GM12865 (cell line): Measurements from ENCODE around the gene HERC3.

ENCODE experiments used
- DNase-seq: peaks from one replicate; pipeline ENCODE4 v3.0.0; 2010; ENCODE audit warnings: low read depth
- H3K4me3 ChIP-seq: 2 replicates; pipeline ENCODE4 v1.5.1; 2011; ENCODE audit warnings: mild to moderate bottlenecking, low read depth, low read length, control low read depth
- TF ChIP-seq, protein P1 (sequence below): IDR thresholded peaks from 2 replicates; pipeline ENCODE4 v1.5.1; 2011; ENCODE audit warnings: low read length, control low read depth, low read depth, inconsistent platforms; ENCODE audit not compliant: insufficient read depth; ENCODE audit errors: missing control alignments

Gene HERC3

DNA sequence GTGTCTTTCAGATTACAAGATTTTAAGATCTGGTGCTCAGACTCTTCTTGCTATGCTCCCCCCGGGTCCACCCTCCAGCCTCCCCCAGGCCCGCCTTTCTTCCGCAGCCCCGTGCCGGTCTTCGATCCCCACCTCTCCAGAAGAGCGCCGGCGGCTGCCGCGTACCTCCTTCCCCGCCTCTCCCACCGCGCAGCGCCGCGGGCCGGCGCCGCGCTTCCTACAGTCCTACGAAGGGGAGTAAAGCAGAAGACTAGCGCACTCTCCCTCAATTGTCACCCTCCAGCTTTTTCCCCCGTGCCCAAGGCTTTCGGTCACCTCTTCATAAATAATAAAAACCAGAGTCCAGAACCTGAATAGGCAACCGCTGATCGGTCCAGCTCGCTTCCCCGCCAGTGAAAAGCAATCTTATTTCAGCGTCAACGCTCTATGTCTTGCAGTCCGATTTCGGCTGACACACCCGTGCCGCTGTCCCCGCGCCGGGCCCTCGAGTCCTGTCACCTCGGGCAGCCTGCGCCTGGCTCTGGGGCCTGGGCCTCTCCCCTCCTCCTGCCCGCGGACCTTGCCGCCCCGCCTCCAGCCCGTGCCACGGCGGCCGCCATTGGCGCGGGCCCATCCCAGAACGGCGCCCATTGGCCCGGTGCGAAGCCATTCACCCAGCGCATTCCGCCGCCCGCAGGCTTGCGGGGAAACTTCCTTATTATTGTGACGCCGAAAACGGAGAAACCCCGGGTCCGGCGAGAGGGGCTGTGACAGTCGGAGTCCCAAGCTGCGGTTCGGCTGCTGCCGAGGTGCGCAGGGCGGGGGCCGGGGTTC lies at the start of gene HERC3:
Gene HERC3, plus strand, starts transcription at position 694 of the 813 bp plus-strand sequence. CDS start 13,344 bp downstream, outside the sequence.
- peak within 1 kb of the TSS; percentile 80 for H3K4me3 ChIP-seq
- TF ChIP-seq, protein P1, sequence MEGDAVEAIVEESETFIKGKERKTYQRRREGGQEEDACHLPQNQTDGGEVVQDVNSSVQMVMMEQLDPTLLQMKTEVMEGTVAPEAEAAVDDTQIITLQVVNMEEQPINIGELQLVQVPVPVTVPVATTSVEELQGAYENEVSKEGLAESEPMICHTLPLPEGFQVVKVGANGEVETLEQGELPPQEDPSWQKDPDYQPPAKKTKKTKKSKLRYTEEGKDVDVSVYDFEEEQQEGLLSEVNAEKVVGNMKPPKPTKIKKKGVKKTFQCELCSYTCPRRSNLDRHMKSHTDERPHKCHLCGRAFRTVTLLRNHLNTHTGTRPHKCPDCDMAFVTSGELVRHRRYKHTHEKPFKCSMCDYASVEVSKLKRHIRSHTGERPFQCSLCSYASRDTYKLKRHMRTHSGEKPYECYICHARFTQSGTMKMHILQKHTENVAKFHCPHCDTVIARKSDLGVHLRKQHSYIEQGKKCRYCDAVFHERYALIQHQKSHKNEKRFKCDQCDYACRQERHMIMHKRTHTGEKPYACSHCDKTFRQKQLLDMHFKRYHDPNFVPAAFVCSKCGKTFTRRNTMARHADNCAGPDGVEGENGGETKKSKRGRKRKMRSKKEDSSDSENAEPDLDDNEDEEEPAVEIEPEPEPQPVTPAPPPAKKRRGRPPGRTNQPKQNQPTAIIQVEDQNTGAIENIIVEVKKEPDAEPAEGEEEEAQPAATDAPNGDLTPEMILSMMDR, result no peak
- DNase-seq, result peak; percentile 90

DNA sequence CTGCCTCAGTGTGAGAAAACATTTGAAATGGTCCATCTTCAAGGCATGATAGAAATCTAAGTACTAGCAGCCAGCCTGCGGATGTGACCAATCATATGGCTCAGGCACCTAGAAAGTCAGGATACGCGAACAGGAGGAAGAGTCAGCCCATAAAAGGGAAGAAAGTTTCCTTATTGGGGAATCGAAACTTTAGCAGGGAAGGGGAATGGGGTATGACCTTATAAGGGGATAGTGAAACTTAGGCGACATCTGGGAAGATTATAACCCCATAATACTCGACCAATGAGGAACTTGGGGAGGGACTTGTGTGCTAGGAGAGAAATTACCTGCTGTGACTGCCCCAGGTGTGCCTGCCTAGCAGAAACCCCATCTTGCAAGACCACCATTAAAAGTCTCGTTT lies 42.5 kb upstream of the HERC3 start:
- TF ChIP-seq, protein P1, result no peak
- DNase-seq, result no peak
- H3K4me3 ChIP-seq, result no peak overlapping the region

DNA sequence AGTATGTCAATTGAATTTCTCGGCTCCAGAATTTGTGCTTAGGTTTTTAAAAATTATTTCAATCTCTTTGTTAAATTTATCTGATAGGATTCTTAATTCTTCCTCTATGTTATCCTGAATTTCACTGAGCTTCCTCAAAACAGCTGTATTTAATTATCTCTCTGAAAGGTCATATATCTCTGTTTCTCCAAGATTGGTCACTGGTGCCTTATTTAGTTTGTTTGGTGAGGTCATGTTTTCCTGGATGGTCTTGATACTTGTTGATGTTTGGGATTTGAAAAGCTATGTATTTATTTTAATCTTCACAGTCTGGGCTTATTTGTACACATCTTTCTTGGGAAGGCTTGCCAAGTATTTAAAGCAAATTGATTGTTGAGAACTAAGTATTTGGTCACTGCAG lies 24.7 kb upstream of the HERC3 start:
- no peak for DNase-seq
- H3K4me3 ChIP-seq, result no peak overlapping the region

DNA sequence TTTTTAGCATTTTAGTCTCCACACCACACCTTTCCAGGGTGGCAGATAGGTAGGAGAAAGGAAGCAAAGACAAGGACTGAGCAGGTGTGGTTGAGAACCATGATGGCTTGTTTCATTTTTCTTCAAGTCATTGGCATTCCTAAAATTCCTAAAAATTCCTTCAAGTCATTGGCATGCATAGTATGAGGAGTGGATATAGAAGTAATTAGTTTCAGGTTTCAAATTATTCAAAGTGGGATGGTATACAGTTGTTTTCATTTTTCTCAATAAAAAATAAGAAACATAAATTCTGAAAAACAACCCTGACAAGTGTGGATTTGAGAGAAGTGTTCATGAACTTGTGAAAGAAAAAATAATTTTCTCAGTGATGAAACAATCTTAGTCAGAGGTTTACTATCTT lies 22.3 kb upstream of the HERC3 start:
- DNase-seq, result no peak
- no peak overlapping the region for H3K4me3 ChIP-seq
- TF ChIP-seq, protein P1, result no peak

More for the DNA sequence above, 24.7 kb upstream of the HERC3 start:
- TF ChIP-seq, protein P1, result no peak

DNA sequence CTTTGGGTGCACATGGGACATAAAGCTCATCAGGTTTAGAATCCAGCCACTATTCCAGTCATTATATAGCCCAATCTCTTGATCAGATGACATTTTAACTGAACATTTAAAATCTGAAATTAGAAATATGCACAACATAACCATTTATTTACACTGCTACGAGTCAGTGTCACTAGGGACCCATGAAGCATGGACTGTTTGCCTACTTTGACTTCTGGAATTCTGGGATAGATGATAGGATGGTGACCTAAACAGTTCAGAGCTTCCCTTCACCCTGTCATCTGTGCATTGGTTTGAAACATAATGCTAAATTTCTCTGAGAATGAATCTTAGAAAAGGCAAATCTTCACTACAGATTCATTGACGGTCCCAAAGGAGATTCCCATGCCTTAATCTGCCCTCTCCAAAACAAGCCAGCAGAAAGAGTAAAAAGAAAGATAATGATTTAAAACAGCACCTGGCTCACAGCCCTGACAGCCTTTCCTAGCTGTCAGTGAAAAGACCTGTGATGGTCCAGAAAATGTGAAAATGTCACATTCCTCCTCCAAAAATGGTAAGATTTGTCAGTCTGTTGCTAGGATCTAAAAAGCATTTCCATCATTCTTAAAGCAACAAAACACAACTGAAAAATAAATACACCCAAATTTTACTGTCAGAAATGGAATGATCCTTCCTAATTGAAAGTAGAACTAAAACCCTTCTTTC lies 18.9 kb upstream of the HERC3 start:
- TF ChIP-seq, protein P1, result no peak
- no peak for DNase-seq
- no peak overlapping the region for H3K4me3 ChIP-seq

DNA sequence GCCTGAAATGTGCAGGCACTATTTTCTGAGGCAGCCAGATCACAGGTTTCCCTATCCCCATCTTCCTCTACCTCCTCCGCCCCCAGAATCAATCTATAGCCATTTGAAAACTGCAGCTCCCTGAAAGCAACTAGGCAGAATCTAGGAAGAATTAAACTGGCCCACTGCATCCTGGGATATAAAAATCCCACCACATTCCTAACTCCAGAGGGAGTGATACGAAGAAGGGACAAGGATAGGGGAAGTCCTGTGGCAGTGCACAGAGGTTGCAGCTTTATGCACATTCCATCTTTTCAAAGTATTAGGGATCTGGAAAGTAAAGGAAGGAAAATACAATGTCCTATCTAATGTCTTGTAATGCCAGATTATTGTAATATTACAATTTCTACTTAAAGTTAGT lies 18.3 kb upstream of the HERC3 start:
- TF ChIP-seq, protein P1, result no peak
- H3K4me3 ChIP-seq, result no peak overlapping the region
- DNase-seq, result no peak
